WTC11 (cell line): ENCODE results near the gene DIAPH1. TPM values are rescaled to one million over a fixed set of nuclear protein-coding genes. Genes with fewer than 3 reads are reported as not detected.

Source experiments
- ATAC-seq: fragments of 200-7000 bp; cut with Tn5 transposase; 2 replicates; pipeline ENCODE4 v1.10.0; 2021; ENCODE audit warnings: mild to moderate bottlenecking, moderate library complexity
- CTCF ChIA-PET: fragments of 300-600 bp; sonication (Branson Sonifier 250); formaldehyde crosslinking; loops from one replicate; lab custom pipeline; 2021; ENCODE audit warnings: antibody characterized with exemption; lab: Charles Lee
- POLR2A ChIA-PET: fragments of 350-600 bp; sonication (Branson Sonifier 250); formaldehyde crosslinking; loops from one replicate; lab custom pipeline; 2021; ENCODE audit warnings: antibody characterized with exemption; lab: Charles Lee
- DNase-seq: peaks from one replicate; pipeline ENCODE4 v3.0.0; 2021; ENCODE audit warnings: low spot score
- H3K27ac Mint-ChIP-seq: 2 replicates; pipeline ENCODE4 v1.8.0; 2021; ENCODE audit warnings: mixed read lengths
- H3K27me3 Mint-ChIP-seq: 2 replicates; pipeline ENCODE4 v1.8.0; 2021; ENCODE audit warnings: low read depth, mild to moderate bottlenecking, moderate library complexity, mixed read lengths
- H3K36me3 Mint-ChIP-seq: 2 replicates; pipeline ENCODE4 v1.8.0; 2021; ENCODE audit warnings: mixed read lengths
- H3K4me1 Mint-ChIP-seq: 2 replicates; pipeline ENCODE4 v1.8.0; 2022; ENCODE audit warnings: mixed read lengths
- H3K4me3 Mint-ChIP-seq: 2 replicates; pipeline ENCODE4 v1.8.0; 2021; ENCODE audit warnings: mild to moderate bottlenecking, moderate library complexity, mixed read lengths
- H3K9me3 Mint-ChIP-seq: 2 replicates; pipeline ENCODE4 v1.8.0; 2021; ENCODE audit warnings: mixed read lengths
- ARID4B ChIP-seq: sonication (generic); formaldehyde crosslinking; IDR thresholded peaks from 2 replicates; pipeline ENCODE4 v1.8.0; 2023; ENCODE audit warnings: missing genetic modification reagents, mild to moderate bottlenecking, borderline replicate concordance
- ATF6 ChIP-seq: sonication (generic); formaldehyde crosslinking; IDR thresholded peaks from 2 replicates; pipeline ENCODE4 v1.8.1; 2023; ENCODE audit warnings: mild to moderate bottlenecking, missing genetic modification reagents
- CBFB ChIP-seq: sonication (generic); formaldehyde crosslinking; IDR thresholded peaks from 2 replicates; pipeline ENCODE4 v1.8.1; 2022; ENCODE audit warnings: mild to moderate bottlenecking, low read depth, missing genetic modification reagents
- GABPB1 ChIP-seq: sonication (generic); formaldehyde crosslinking; IDR thresholded peaks from 2 replicates; pipeline ENCODE4 v1.8.1; 2023; ENCODE audit warnings: mild to moderate bottlenecking, missing genetic modification reagents
- GRHL2 ChIP-seq: fragments of 250-450 bp; sonication (Bioruptor Pico); IDR thresholded peaks from 2 replicates; pipeline ENCODE4 v1.8.0; 2022; ENCODE audit warnings: mild to moderate bottlenecking, moderate library complexity; ENCODE audit not compliant: insufficient replicate concordance, severe bottlenecking
- IRF1 ChIP-seq: sonication (generic); formaldehyde crosslinking; IDR thresholded peaks from 2 replicates; pipeline ENCODE4 v1.8.0; 2023; ENCODE audit warnings: missing genetic modification reagents
- MXD4 ChIP-seq: fragments of 250-450 bp; sonication (Bioruptor Pico); IDR thresholded peaks from 2 replicates; pipeline ENCODE4 v1.8.0; 2021; ENCODE audit warnings: mild to moderate bottlenecking, moderate library complexity, borderline replicate concordance
- NR3C1 ChIP-seq: sonication (generic); formaldehyde crosslinking; conservative IDR thresholded peaks from 2 replicates; pipeline ENCODE4 v1.8.1; 2023; ENCODE audit warnings: low read depth, mild to moderate bottlenecking, missing genetic modification reagents
- USF1 ChIP-seq: sonication (generic); formaldehyde crosslinking; IDR thresholded peaks from 2 replicates; pipeline ENCODE4 v1.8.0; 2022; ENCODE audit warnings: mild to moderate bottlenecking, missing genetic modification reagents
- ZBTB43 ChIP-seq: sonication (generic); formaldehyde crosslinking; IDR thresholded peaks from 2 replicates; pipeline ENCODE4 v1.8.1; 2023; ENCODE audit warnings: mild to moderate bottlenecking, missing genetic modification reagents
- ZNF232 ChIP-seq: sonication (generic); formaldehyde crosslinking; IDR thresholded peaks from 2 replicates; pipeline ENCODE4 v1.8.0; 2022; ENCODE audit warnings: mild to moderate bottlenecking, missing genetic modification reagents
- ZNF263 ChIP-seq: sonication (generic); formaldehyde crosslinking; IDR thresholded peaks from 2 replicates; pipeline ENCODE4 v1.8.1; 2022; ENCODE audit warnings: low read depth, mild to moderate bottlenecking, moderate library complexity, missing genetic modification reagents
- ZNF423 ChIP-seq: fragments of 250-450 bp; sonication (Bioruptor Pico); IDR thresholded peaks from 2 replicates; pipeline ENCODE4 v2.1.2; 2022; ENCODE audit warnings: mild to moderate bottlenecking, moderate library complexity
- total RNA-seq: library from RNA; stranded (reverse); gene quantifications from 3 replicates; pipeline ENCODE4 v1.2.3, GENCODE V29; 2021
- TF ChIP-seq, protein P1 (sequence below): sonication (generic); formaldehyde crosslinking; IDR thresholded peaks from 2 replicates; pipeline ENCODE4 v1.8.0; 2023; ENCODE audit warnings: mild to moderate bottlenecking, missing genetic modification reagents
- TF ChIP-seq, protein P2 (sequence below): sonication (generic); formaldehyde crosslinking; IDR thresholded peaks from 2 replicates; pipeline ENCODE4 v1.8.0; 2022; ENCODE audit warnings: mild to moderate bottlenecking, missing genetic modification reagents
- TF ChIP-seq, protein P3 (sequence below): fragments of 200-600 bp; IDR thresholded peaks from 2 replicates; pipeline ENCODE4 v1.8.0; 2022; ENCODE audit warnings: antibody characterized with exemption

The DIAPH1 gene
- total RNA-seq, 1 experiment from 2014 or later = 109 TPM

DNA sequence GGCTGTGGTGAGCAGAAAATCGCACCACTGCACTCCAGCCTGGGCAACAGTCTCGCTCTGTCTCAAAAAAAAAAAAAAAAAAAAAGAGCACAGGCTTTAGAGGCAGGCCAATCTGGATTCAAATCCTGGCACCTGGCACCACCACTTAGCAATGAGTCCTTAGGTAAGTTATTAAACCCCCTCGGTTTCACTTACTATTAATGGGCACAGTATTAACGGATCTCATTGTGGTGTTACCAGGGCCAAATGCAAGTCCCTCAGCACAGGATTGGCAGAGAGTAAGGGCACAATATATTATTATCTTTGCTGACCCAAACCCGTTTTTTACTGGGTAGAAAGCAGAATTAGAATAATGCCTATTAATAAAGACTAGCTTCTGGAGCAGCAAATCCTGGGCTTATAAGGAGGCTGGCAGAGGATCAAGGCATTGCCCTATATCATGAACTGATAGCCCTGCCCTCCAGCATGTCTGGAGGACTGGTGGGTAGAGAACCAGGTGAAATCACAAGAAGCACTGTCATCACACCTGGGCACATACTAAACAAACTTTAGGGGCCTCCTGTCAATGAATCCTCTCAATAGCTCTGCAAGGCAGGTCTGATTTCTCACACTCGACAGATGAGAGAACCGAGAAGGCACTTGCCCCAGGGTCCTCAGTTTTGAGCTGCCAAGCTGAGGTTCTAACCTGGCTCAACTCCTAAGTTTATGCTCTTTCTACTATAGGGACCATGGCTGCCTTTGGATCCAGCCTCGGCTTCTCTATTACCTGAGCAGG lies 112.2 kb downstream of the DIAPH1 start (continued):
- TF ChIP-seq, protein P1, sequence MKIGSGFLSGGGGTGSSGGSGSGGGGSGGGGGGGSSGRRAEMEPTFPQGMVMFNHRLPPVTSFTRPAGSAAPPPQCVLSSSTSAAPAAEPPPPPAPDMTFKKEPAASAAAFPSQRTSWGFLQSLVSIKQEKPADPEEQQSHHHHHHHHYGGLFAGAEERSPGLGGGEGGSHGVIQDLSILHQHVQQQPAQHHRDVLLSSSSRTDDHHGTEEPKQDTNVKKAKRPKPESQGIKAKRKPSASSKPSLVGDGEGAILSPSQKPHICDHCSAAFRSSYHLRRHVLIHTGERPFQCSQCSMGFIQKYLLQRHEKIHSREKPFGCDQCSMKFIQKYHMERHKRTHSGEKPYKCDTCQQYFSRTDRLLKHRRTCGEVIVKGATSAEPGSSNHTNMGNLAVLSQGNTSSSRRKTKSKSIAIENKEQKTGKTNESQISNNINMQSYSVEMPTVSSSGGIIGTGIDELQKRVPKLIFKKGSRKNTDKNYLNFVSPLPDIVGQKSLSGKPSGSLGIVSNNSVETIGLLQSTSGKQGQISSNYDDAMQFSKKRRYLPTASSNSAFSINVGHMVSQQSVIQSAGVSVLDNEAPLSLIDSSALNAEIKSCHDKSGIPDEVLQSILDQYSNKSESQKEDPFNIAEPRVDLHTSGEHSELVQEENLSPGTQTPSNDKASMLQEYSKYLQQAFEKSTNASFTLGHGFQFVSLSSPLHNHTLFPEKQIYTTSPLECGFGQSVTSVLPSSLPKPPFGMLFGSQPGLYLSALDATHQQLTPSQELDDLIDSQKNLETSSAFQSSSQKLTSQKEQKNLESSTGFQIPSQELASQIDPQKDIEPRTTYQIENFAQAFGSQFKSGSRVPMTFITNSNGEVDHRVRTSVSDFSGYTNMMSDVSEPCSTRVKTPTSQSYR = no peak
- TF ChIP-seq ARID4B (CRISPR knock-in tag) (no peak), MXD4 (CRISPR knock-in tag) (no peak), GRHL2 (CRISPR knock-in tag) (no peak)

GRCh38 chr5:141504216-141504615 lies 114.6 kb downstream of the DIAPH1 start:
- no peak for TF ChIP-seq ZNF263 (CRISPR knock-in tag)
- TF ChIP-seq USF1 = no peak
- no peak for TF ChIP-seq ZNF232 (CRISPR knock-in tag)
- TF ChIP-seq, protein P2, sequence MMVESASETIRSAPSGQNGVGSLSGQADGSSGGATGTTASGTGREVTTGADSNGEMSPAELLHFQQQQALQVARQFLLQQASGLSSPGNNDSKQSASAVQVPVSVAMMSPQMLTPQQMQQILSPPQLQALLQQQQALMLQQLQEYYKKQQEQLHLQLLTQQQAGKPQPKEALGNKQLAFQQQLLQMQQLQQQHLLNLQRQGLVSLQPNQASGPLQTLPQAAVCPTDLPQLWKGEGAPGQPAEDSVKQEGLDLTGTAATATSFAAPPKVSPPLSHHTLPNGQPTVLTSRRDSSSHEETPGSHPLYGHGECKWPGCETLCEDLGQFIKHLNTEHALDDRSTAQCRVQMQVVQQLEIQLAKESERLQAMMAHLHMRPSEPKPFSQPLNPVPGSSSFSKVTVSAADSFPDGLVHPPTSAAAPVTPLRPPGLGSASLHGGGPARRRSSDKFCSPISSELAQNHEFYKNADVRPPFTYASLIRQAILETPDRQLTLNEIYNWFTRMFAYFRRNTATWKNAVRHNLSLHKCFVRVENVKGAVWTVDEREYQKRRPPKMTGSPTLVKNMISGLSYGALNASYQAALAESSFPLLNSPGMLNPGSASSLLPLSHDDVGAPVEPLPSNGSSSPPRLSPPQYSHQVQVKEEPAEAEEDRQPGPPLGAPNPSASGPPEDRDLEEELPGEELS (CRISPR knock-in tag) = no peak
- TF ChIP-seq NR3C1 = no peak
- no peak for TF ChIP-seq ZNF423 (CRISPR knock-in tag)
- TF ChIP-seq, protein P3, sequence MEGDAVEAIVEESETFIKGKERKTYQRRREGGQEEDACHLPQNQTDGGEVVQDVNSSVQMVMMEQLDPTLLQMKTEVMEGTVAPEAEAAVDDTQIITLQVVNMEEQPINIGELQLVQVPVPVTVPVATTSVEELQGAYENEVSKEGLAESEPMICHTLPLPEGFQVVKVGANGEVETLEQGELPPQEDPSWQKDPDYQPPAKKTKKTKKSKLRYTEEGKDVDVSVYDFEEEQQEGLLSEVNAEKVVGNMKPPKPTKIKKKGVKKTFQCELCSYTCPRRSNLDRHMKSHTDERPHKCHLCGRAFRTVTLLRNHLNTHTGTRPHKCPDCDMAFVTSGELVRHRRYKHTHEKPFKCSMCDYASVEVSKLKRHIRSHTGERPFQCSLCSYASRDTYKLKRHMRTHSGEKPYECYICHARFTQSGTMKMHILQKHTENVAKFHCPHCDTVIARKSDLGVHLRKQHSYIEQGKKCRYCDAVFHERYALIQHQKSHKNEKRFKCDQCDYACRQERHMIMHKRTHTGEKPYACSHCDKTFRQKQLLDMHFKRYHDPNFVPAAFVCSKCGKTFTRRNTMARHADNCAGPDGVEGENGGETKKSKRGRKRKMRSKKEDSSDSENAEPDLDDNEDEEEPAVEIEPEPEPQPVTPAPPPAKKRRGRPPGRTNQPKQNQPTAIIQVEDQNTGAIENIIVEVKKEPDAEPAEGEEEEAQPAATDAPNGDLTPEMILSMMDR = no peak
- no peak for TF ChIP-seq MXD4 (CRISPR knock-in tag)
- TF ChIP-seq GABPB1 (CRISPR knock-in tag) = no peak
- no peak for TF ChIP-seq ATF6 (CRISPR knock-in tag)
- no peak for TF ChIP-seq CBFB (CRISPR knock-in tag)
- no peak for TF ChIP-seq IRF1 (CRISPR knock-in tag)
- TF ChIP-seq ZBTB43 (CRISPR knock-in tag) = no peak
- CTCF ChIA-PET = interaction anchor here (0.7 to 1.4 kb wide), 4 partner anchors 9 to 115 kb away, joined by 3 to 4 read pairs (median 4); partner anchors contain the start of gene DIAPH1
- POLR2A ChIA-PET = no interaction called here
- peak overlapping the region; percentile 63; the same call in 1 of the 2 replicates for H3K27ac Mint-ChIP-seq
- no peak overlapping the region for H3K4me3 Mint-ChIP-seq
- H3K36me3 Mint-ChIP-seq = peaks cover 8% of the 10 kb centered on the region
- ATAC-seq = no peak
- H3K4me1 Mint-ChIP-seq = peaks cover 27% of the 10 kb centered on the region
- H3K9me3 Mint-ChIP-seq = no peaks in the 10 kb centered on the region
- DNase-seq = no peak
- H3K27me3 Mint-ChIP-seq = no peaks in the 10 kb centered on the region
